ENCODE results near the gene FZR1.

FZR1 gene

GRCh38 chr19:3533033-3533432 is 26.9 kb downstream of the FZR1 start:
- DNase-seq: no peak

DNA sequence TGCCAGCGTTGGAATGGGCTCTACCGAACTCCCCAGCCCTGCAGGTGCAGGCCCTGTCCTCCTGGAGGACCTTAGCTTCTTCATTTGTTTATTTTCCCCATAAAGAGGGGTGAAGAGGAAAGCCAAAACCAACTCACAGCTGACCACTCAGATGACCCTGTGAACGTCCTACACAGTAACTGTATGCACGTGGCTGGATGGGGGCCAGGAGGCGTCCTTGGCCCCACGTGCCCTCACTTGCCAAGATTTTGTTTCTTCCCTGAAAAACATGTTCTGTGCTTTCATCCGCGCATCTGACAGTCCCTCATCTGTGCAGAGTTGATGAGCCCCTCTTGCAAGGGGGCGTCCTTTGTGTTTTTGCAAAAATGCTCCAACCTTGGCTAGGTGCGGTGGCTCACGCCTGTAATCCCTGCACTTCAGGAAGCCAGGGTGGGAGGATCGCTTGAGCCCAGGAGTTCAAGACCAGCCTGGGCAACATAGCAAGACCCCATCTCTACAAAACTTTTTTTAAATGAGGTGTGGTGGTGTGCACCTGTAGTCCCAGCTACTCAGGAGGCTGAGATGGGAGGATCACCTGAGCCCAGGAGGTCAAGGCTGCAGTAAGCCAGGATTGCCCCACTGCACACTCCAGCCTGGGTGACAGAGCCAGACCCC is 27.6 kb downstream of the FZR1 start:
- no peak for DNase-seq

DNA sequence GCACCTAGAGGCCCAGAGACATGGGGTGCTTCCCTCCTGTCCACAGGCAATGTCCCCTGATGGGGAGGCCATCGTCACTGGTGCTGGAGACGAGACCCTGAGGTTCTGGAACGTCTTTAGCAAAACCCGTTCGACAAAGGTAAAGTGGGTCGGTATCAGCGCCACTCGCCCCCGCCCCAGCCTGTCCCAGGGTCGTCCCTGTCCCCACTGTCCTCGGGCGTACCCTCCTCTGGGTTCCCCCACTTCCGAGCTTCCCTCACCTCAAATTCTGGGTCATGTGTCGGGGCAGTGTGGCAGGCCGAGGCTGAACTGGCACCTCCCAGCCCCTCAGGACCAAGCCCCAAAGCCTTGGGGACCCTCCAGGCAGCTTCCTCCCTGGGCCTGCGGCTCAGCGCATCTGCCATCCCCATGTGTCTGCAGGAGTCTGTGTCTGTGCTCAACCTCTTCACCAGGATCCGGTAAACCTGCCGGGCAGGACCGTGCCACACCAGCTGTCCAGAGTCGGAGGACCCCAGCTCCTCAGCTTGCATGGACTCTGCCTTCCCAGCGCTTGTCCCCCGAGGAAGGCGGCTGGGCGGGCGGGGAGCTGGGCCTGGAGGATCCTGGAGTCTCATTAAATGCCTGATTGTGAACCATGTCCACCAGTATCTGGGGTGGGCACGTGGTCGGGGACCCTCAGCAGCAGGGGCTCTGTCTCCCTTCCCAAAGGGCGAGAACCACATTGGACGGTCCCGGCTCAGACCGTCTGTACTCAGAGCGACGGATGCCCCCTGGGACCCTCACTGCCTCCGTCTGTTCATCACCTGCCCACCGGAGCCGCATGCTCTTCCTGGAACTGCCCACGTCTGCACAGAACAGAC is 28.5 kb downstream of the FZR1 start:
- DNase-seq: no peak

DNA sequence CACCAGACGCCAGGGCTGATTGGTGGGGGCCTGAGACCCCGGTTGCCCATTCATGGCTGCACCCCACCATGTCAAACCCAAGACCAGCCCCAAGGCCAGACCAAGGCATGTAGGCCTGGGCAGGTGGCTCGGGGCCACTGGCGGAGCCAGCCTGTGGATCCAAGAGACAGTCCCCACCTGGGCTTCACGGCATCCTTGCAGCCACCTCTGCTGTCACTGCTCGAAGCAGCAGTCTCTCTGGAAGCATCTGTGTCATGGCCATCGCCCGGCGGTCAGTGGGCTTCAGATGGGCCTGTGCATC is 29.1 kb downstream of the FZR1 start:
- no peak for DNase-seq

GRCh38 chr19:3535563-3535965 is 29.5 kb downstream of the FZR1 start:
- no peak for DNase-seq

DNA sequence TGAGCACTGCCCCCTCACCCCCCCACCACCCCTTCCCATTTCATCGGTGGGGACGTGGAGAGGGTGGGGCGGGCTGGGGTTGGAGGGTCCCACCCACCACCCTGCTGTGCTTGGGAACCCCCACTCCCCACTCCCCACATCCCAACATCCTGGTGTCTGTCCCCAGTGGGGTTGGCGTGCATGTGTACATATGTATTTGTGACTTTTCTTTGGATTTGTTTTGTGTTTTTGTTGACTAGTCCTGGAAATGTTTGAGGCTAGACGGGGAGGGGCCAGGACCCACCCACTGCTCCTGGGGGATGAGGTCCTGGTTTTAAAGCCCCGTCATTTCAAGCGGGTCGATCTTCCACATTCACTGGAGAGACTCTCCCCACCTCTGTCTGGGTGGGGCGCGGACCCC is 29.9 kb downstream of the FZR1 start:
- no peak for DNase-seq

DNA sequence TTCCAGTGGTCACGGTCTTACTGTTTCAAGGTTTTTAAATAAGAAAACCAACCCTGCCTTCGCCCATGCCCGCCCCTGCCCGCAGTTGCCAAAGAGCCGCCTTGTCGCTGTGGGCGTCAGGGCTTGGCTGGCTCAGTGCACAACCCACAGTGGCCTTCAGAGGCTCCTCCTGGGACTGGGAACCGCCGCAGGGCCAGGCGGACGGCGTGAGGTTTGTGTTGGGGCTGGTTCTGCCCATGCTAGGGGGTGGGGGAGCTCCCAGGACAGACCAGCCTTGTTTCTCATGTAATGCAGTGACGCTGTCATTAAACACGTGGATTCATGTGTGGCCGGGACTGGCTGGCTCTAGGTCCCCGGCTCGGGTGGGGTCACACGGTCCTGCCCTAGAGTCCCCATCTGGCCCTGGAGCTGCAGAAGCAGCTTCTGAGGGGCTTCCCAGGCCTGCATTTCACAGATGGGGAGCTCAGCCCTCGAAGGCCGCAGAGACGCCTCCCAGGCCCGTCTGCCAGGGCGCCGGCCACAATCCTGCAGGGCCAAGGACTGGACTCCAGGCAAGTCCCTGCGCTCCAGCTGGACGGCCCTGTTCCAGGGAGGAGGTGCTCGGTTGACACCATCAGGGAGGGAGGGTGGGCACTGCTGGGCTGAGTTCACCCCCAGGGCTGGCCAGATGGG is 30.5 kb downstream of the FZR1 start:
- no peak for DNase-seq

GRCh38 chr19:3537101-3537437 is 31.0 kb downstream of the FZR1 start:
- DNase-seq: no peak

GRCh38 chr19:3537438-3538240 is 31.5 kb downstream of the FZR1 start:
- no peak for DNase-seq

GRCh38 chr19:3538258-3538929 is 32.3 kb downstream of the FZR1 start:
- DNase-seq: no peak

DNA sequence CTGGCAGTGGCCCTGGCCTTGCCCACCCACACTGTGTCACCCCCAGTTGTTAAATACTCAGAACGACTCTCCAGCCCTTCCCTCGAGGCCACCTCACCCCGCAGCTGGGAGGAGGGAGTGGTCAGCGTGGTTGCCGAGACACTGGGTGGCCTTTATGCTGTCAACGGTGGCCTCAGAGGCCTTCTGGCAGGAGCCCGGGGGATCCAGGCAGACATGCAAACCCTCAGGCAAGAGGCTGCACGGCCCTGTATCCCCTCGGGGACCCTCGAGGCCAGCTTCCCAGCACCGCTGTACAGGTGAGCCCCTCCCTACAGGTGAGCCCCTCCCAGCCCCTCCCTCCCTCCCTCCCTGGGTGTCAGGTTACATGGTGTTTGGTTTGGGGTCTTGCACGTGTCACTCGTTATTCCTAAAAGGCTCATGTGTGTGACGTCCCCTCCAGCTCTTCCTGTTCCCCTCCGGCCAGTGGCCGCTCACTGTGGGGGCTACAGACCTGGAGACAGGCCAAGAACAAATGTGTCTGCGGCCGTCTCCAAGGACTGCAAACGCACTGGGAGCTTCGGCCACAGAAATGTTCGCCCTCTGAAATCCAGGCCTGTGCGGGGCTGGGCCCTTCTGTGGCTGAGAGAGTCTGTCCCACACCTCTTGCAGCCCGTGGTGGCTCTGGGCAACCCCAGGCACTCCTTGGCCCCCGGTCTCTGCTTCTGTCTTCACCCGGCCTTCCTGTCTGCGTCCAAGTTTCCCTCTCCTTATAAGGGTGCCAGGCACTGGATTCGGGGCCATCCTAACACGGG is 33.0 kb downstream of the FZR1 start, which contains the start of gene TEKTIP1:
Gene TEKTIP1, plus strand, starts transcription at position 210 of the 791 bp plus-strand sequence. Its CDS starts 4 bp downstream, at position 214.
- DNase-seq: peak; percentile 15

DNA sequence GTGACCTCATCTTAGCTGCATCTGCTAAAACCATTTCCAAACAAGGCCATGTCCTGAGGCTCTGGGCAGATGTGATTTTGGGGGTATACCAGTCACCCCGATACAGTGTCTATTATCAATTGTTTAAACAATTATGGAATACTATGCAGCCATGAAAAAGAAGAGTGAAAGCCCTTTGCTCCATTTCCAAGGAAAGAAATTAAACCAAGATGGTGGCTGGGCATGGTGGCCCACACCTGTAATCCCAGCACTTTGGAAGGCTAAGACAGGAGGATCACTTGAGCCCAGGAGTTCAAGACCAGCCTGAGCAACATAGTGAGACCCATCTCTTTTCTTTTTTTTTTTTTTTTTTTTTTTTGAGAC is 33.6 kb downstream of the FZR1 start:
- no peak for DNase-seq

DNA sequence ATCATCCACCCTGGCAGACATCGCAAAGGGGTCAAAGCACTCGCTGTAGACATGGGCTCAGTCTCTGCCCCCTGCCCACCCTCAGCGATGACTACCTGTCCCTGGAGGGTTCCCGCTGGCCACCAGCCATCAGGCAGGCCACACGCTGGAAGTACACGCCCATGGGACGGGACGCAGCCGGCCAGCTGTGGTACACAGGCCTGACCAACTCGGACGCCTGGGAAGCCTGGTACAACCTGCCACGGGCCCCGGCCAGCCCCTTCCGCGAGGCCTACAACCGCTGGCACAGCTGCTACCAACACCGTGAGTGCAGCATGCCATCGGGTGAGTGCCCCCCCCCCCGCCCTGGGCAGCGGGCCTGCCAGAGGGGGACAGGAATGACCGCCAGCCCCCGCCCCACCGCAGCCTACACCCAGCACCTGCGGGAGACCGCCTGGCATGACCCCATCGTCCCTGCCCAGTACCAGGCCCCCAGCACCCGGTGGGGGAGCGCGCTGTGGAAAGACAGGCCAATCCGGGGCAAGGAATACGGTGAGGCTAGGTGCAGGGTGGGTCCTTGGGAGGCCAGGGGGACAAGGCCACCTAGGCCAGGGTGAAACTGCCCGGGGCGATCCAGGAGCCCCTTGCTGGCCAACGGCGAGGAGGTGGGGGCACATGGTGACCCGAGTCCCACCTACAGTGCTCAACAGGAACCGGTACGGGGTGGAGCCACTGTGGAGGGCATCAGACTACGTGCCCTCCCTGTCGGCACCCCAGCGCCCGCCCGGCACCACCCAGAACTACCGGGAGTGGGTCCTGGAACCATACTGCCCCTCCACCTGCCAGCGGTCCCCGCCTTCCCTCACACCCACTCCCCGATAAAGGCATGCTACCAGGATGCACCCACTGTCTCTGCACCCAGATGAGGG is 37.3 kb downstream of the FZR1 start:
- no peak for DNase-seq

DNA sequence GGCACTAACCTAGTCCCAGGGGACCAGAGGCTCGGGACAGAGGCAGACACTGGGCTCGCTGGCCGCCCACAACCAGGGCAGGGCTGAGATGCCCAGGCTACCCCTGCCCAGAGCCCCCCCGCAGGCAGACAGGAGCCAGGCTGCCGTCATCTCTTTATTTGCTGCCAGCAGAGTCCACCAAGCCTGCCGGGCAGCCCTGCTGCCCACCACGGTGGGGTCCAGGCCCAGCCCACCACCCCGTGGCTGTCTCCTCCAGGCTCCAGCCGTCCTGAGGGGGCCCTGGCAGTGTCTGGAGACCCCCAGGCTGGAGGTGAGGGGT is 37.9 kb downstream of the FZR1 start:
- no peak for DNase-seq

- DNase-seq: peak; percentile 80
These were observed 38.9 kb downstream of the FZR1 start for GRCh38 chr19:3544742-3545668.

DNA sequence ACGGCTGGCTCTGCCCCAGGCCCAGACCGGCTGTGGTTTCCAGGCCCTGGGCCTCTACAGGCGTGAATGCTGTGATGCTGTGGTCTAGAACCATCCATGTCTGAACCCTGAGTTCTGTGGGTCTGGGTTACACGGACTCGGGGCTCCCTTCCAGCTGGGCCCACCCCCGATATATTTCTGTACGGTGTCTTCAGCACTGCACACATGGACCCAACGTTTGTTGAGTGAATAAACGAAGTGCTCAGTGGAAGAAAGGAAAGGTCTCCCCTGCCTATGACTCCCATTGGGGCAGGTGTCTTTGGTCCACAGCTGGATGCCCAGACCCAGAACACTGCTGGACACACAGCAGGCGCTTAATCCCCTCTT is 39.5 kb downstream of the FZR1 start:
- DNase-seq: no peak

GRCh38 chr19:3546119-3546518 is 40.0 kb downstream of the FZR1 start:
- DNase-seq: no peak

DNA sequence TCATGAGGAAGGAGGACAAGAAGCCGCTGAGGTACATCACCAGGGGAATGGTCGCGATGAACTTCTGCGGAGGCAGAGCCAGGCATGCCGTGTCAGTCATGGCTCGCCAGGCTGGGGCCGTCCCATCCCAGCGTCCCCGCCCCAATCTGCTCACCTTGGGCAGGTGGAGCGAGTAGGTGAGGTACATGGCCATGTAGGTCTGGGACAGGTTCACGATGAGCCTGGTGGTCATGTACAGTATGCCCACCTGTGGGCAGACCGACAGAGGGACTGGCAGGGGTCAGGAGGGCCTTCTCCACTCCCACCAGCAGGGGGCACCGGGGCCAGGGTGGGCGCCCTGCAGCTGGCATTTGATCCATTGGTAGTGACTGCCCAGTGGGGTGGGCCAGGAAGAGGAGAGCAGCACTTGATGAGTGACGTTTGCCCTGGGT is 41.2 kb downstream of the FZR1 start:
- DNase-seq: peak; percentile 44

DNA sequence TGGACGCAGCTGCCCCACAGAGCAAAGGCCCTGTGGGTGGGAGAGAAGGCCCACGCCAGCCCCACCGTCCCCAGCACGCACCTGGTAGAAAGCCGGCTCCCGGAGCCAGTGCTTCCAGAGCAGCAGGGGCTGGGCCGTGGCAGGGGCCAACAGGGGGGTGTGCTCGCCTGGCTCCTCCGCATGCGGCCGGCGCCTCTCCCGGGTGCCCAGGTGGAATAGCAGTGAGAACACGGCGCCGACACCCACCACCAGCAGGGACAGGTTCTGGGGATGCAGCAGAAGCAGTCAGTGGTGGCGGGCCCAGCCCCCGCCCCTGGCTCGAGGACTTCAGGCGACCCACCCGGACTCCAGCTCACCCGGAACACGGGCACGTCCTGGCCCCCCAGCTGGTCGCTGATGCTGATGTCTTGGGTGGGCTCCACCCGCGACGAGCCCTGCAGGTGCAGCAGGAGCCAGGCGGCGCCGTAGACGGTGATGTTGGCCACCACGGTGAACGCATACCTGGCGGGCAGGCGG is 41.7 kb downstream of the FZR1 start:
- no peak for DNase-seq

- DNase-seq: no peak
These were observed 42.5 kb downstream of the FZR1 start for GRCh38 chr19:3548606-3549005.

Measured in activated CD8-positive, alpha-beta memory T cell treated with anti-CD3 and anti-CD28 coated beads, Interleukin-2, amount 50 U/mL, for 4 hours (primary cell).